ENCODE data around the gene PTH1R.
A peak's percentile ranks its signal among the peaks of the same experiment; 100 is the strongest.

Gene PTH1R

DNA sequence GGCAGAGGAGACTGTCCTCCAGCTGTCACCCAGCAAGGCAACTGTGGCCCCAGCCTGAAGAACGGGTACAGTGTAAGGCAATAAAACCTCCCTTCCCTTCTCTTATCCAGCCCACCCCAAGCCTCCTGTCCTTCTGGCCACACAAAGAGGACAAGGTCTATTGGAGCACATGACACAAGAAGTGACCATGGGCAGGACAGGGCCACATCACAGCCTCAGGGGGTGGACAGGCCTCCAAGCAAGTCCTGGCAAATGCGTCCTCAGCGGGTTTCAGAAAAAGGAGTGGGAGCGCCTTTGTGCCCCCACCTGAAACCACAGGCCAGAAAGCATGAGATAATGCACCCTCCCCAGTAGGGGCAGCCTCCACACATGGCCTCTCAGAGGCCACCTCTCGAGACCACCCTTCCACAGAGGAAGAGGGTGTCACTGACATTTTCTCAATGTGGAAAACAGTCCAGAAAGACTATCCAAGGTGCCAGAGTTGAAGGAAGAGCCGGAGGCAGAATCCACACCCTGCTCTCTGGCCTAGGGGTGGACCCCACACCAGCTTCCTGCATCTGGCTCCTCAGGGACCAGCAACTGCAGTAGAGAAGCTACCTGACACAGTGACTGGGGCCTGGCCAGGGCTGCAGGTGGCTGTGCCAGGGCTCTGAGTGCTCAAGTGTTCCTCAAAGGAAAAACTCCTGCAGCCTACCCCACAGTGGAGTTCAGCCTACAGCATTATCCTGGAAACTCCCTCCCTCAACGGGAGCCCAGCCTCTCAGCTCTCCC is 55.1 kb downstream of the PTH1R start:
- no peak for DNase-seq

DNA sequence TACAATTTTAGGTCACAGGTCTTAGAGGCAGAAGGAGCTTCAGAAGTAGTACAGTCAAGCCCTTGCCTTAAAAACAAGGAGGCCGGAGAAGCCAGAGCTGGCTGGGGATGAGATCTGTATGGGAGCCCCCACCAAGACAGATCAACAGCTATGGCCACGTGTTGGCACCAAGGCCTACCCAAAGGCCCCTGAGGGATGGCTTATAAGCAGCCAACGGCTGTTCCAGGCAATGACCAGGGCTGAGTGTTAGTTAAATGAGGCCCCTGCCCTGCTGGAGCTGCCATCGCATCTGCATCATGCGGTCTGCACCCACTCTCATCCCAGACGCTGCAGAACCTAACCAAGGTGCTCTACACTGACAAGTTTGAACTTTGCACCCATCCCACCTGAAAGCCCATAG is 55.7 kb downstream of the PTH1R start:
- DNase-seq, result no peak

DNA sequence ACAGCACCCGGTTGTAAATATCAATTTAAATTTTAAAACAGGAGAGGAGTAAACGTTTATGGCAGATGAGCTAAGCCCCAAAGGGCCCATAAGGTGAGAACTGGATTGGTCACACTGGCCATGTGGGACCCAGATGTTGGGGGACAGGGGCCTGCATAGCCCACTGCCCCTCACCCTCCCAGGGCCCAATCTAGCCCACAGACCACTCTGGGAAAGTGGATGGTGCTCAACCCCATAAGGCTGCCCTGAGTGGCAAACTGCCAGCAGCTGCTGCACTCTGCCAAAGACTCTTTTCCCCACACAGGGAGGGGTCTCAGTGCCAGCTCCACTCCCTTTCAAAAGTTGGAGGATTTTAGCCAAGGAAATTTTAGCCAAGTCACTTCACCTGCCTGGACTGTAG is 56.6 kb downstream of the PTH1R start:
- no peak for DNase-seq

DNA sequence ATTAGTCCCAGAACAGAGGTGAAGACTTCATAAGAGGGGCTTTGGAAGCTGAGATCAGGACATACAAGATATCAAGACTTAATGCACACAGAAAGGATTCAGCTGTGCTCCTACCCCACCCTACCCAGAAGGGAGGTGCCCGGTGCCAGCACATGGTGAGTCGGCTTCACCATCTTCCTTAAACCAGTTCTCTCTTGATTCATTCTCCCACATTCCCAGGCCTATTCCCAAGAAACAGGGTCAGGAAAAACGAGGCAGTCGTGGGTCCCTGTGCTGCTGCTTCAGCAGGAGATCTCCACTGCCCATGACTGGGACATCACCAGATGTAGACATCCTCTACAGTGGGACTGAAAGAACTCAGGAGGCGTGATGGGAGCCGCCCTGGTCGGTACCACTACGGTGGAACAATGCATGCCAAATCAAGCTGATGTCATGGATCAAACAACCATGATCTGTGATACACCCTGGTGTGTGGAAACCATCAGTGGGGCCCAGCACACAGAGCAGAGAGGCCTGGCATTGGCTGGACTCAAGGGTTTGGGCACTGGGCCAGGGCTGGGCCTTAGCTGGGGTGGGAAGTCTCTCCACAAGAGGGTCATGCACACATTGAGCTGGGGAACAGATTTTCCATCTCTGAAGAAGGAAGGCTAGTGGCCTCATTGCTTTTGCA is 57.1 kb downstream of the PTH1R start:
- no peak for DNase-seq

DNA sequence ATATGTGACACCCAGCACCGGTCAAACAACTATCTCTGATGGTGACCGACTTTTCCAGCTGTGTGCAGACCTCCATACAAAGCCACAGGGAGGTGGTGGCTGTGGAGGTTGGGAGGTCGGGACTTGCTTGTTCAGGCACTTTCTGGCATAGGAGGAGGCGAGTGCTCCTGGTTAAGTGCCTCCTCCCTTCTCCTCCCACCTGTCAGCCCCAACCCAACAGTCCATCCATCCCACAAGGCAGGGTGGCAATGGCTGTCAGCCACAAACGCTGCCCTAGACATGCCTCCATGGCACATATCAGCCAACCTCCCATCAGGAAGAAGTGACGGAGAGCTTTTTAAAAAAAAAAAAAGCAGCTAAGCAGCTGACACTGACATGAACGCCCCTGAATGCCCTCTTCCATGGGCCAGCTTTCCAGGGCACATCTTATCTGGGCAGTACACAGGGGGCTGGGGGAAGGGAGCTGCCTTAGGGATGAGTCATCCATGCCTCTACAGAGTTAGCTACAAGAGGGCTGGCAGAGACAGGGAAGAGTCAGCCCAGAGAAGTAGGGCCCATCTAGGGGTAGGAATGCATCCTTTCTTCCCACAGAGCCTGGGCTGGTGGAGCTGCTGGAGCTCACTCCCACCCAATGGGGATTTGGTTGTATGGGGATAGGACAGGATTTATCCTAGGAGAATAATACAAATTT is 57.8 kb downstream of the PTH1R start:
- no peak for DNase-seq

DNA sequence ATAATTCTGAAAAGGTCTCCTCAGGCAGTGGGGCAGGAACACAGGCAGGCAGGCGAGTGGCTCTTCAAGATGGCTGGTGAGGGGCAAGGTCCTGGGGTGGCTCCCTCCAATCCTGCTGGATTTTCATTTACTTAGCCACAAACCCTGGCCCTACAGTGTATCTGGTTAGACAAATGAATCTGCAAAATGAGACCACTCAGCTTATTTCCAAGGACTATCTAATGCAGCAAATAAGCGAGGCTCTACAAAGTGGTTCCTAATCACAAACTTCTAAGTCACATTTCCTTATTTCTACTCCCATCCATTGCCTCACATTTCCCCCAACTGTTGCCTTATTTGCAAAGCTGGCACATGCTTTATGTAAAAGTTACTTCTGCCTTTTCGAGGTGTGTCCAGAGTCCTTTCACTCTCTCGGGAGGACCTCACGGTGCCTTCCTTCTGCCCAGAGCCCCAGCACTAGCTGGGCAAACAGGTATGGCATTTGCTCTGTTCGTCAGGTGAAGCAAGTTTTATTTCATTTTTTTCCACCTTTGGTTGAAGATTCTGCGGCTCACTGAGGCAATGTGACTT is 58.6 kb downstream of the PTH1R start:
- no peak for DNase-seq

DNA sequence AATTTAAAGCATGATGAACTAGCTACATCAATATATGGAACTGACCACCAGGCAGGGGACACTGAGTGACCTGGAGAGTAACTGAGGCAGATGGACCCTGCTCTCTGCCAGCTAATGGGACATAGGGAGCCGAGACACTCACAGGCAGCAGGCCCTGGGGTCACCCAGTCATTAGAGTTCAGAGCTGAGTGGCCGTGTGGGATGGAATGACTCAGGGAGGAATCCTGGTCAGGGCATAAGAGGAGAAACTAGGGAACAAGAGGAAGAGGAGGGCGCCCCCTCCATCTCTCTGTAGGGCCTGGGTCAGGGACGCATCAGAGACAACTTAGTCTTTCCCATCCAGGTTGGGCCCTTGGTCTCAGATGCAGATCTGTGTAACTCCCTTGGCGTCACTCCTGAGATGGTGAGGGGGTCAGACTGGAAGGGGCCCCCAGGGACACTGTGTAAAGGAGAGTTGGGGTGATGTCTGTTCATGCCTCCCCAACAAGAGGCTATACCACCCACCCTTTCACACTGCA is 59.3 kb downstream of the PTH1R start:
- no peak for DNase-seq

DNA sequence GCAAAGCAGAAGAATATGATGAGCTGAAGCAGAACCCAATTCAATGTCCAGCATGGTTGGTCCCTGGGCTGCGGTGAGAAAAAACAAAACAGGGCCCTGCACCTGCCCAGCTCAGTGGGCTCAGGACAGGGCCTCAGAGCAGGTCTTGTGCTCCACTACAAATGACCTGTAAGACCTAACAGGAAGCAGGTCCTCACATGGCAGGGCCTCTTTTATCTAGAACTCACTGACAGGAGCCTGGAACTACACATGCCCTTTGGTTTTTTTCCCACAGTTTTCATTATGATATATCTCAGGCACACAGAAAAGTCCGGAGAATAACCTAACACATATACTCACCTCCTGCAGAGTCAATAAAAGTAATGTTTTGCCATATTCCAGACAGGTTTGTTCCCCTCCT is 60.6 kb downstream of the PTH1R start:
- no peak for DNase-seq

DNA sequence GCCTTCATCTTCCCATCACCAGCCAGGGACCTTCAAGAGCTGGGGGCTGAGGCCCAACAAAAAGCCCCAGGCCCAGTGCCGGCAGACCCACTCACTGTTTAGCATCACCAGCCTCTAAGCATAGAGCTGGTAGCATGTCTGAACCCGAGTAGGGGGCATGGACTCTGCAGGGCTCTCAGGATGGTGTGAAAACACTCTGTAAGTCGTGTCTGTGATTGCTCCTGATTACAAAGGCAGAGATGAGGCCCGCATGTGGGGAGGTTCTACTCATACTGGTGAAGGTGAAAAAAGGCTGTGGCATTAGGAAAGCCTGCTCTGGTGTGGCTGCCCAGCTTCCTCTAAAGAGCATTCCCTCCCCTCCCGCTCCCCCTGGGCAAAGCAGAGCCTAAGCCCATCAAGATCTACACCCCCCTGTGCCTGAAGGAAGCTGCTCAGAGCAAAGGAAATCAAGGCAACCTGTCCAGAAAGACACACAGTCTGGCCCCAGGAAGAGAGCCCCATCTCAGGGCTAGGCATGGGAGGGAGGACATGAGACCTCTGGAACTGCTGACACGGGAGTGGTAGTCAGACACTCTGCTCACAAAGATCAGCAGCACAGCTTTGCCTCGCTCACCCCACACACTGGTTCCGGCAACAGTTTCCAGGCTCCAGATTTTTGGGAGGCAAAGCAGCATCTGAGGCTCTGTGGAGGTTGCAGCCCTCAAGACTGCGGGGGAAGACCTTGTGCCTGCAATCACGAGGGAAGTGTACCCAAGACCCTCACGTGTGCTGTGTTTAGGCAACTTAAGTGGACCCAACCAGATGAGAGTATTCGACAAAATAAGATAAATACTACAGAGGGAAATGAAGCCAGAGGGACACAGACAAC is 62.3 kb downstream of the PTH1R start:
- DNase-seq, result no peak

DNA sequence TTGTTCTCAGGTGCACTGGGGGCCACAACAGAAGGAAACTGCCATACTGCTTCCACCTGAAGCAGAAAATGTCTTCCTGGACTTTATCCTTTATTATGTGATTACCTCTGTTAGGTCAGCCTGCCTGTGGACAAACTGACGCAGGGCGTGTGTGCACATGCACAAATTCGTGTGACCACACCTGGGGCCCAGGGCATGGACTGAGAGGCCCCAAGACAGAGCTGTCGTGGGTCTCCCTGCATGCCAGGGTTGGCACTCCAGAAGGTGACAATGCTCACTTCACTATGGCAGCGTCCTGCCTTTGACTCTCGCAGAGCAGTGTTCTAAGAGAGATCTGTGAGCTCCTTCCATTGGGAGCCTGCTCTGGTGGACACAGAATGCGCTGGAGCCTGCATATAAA is 64.6 kb downstream of the PTH1R start:
- DNase-seq, result no peak

DNA sequence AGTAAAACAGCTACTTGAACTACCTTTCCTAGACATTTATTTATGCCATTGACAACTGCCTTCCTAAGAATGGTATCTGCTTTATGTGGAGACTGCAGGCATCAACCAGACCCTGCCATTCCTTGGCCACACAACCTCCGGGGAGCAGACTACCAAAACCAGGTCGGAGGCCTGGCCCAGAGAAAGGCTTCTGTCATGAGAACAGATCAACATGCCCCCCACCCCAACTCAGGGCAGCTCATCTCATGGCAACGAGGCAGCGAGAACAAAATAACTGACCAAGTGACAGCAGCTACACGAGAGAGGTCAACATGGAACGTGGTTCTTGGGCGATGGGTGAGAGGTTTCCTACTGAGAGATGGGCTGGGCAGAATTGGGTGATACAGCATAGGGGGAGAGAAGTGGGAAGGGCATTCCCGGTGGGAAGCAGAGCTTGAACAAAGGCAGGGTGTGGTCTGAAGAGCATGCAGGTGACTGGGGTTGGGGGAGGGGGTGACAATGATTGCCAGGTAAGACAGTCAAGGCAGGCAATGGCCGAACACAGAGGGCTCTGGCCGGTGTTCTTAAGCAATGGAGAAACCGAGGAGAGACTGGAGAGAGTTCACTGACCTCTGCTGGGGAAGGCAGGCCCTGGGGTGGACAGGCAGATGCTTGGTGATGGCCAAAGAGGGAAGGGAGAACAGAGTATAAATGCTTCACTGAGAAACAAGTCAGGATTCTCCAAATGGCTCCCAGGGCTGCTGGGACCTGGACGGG is 65.1 kb downstream of the PTH1R start:
- no peak for DNase-seq

DNA sequence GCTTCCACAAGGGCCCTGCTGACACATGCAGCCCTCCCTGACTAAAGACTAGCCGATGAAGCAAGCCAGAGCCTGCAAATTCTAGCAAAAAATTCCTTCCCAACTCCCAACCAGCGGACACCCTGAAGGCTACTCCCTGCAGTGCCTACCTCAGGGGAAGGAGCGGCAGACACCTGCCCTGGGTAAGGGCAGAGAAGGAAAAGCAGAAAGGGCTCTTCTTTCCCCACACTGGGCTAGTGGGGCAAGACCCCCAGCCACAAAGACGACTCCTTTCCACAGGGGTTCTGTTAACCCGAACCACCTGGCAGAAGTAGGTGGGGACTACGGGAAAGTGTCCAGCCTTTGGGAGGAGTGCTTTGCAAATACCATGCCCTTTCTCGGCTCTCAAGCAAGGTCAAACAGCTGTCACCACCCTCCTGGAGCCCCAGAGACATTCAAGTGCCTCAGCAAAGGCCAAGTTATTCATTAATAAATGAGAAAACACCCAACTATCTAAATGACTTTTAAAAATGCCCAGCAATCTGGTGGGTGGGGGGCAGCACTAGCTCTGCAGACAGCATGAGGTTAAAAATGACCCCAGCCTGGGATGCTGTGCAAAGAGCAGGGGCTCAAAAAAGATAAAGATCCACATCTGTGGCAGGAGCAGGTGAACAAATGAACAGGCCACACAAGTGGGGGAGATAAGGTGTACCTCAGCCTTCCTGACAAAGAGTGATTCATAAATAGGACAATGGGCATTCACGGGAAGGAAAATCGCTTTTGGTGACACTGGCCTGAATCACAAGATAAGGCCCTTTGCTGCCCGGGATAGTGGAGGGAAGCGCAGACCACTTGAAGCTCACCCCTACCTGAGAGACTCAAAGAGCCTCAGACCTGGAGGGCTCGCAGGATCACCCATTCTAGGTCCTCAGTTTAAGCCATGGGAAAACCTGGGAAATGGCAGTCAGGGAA is 66.0 kb downstream of the PTH1R start:
- no peak for DNase-seq

DNA sequence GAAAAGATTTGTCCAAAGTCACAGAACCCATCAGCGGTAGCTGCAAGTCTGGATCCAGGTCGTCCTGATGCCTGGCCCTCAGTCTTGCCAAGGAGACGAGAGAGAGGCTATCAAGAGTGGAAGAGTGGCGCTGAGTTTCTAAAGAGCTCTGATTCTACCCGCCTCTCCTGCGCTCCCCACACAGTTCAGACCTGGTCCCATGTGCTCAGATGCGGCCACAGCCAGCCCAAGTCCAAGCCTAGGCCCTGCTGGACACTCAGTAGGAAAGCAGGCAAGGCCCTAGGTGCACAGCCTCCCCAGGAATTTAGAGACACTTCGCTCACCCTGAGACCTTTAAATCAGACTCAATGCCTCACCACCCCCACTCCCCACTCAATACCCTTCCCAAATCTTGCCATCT is 66.7 kb downstream of the PTH1R start:
- no peak for DNase-seq

DNA sequence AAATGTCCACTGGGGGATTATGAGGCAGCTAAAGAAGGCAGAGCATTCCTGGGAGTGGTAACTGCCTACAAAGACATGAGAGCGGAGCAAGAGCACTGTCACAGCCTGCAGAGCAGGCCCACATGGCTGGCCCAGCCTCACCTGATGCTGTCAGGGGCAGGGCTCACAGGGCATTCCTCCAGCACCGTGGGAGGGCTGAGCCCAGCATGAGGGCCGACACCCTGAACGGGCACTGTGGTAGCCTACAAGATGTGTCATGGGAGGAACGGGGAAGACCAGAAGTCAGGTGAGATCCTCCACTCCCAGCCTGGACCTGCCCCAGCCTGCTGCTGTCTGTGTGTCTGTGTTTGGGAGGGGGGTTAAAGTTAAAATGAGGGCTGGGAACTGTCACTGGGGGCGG is 68.9 kb downstream of the PTH1R start:
- DNase-seq, result no peak

DNA sequence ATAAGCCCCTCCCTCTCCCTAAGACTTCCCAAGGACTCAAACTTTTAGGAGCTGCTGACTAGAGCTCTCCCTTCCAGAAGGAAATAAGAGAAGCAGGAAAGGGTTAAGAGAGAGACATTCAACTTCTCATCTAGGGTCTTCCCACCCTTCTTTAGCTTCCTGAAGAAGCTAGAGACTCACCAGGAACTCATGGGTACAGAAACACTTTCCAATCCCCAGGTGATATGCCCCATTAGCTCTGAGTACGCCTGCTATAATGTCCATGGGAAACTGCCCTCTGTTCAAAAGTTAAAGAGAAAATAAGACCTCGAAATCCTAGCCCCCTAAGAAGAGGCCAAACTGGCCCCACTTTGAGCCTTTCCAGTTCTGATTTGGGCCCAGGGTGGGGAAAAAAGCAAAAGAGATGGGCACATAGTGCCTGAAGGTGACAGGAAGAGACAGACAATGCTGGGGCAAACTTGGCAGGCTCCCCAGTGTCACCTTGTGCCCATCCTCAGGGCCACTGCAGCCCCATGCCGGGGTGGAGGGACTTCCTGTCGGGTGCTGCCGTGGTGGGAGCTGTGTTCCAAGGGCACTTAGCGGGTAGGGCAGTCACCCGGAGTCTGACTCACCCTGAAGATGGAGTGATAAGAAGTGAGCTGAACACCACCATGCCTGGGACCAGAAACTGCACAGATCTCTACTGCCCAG is 69.5 kb downstream of the PTH1R start:
- peak; percentile 77 for DNase-seq

DNA sequence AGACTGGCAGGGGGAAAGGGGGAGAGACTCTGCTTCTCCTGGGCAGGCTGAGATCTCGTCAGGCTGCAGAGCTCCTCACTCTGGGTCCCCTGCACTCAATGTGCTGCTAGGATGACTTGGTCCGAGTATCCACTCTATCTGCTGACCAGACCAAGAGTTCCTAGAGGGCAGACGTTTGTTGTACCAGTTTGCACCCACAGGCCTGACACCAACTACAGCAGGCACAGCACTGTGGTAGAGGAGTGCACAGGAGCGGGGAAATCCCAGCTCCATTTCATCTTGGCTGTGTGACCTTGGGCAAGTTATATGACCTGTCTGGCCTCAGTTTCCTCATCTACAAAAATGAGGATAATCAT is 70.0 kb downstream of the PTH1R start:
- DNase-seq, result no peak

DNA sequence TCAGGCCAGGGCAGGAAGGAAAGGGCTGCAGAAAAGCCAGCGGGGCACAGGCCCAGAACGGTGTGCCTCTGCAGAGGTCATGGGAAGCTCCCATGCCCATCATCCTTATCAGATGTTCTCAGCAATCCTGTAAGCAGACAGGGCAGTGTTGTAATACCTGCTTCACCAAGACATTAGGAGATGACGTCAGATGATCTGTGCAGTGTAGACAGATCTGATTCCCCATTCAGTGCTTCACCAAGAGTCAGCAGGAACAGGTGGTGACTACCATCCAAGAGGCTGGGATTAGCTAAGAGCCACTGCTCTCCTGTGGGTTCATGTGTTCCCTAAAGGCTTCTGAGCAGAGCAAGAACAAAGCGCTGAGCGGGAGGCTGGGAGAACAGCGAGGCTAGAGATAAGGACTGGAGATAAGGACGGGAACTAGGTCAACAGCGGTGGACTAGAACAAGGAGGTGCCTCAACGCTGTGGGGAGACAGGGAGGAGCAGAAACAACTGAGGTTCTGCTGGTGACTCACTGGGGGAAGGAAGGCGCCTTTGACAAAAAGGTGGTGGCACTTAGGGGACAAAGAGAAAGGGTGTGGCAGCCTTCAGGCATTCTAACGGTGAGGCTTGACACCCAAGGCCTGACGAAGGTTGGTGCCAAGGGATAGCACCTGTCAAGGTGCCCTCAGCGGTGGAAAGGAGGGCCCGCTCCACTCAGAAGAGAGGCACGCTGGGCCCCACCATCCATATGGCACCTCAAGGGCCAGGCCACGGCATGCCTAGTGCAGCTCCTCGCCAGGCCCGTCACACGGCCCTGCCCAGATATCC is 70.7 kb downstream of the PTH1R start:
- peak; percentile 78 for DNase-seq

DNA sequence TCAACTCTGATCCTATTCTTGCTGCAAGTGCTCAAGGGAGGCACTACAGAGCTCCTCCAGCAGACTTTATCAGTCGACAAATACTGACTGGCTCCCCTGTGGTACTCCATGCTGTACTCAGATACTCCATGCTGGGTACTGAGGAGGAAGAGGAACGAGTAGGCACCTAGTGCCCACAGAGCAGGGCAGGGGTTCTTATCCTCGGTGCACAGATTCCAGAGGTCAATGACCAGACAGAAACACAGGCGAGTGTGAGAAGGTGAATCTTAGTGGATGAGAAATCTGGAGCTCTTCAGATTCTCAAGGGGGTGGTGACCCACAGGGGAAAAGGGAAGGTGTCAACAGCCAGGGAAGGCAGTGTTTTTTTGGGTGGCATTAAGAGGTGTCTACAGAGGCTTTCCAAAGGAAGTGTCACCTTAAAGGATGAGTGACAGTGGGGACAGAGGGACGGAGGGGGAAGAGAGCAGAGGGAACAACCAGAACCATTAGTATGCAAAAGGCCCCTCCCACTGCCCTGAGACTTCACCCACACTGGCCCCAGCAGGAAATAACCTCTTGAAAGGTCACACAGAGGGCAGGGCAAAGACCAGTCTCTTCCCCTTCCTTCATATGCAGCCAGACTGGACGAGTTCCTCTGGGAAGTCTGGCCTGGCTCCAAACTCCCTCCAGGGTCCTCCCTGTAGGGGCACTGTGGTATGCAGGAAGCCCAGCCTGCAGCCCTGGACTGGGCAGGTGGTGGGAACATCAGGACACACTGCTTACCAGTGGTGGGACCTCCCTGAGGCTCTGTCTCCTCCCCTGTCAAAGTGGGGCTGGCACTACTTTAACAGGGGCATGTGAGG is 71.5 kb downstream of the PTH1R start:
- DNase-seq, result no peak

Data from stimulated activated CD8-positive, alpha-beta memory T cell treated with anti-CD3 and anti-CD28 coated beads, Interleukin-4, amount 100 ng/mL, for 48 hours (primary cell).